Body of pancreas (tissue), 4 donors: Measurements from ENCODE around the gene KRTAP12-4.

Source experiments
- POLR2A ChIP-seq, 3 donors: fragments of 450-650 bp; IDR thresholded peaks; one replicate each; pipeline ENCODE4 v1.6.1; 2016; ENCODE audit warnings: antibody characterized with exemption in 3 of 3, mild to moderate bottlenecking in 2 of 3
- TF ChIP-seq, protein P1 (sequence below), 7 experiments: fragments of 450-650 bp in 4 of 7; fragments of 200-600 bp in 3 of 7; sonication (generic) in 3 of 7; IDR thresholded peaks; one replicate each; pipeline ENCODE4 v1.5.1; 2016 to 2019; ENCODE audit warnings: antibody characterized with exemption in 7 of 7

DNA sequence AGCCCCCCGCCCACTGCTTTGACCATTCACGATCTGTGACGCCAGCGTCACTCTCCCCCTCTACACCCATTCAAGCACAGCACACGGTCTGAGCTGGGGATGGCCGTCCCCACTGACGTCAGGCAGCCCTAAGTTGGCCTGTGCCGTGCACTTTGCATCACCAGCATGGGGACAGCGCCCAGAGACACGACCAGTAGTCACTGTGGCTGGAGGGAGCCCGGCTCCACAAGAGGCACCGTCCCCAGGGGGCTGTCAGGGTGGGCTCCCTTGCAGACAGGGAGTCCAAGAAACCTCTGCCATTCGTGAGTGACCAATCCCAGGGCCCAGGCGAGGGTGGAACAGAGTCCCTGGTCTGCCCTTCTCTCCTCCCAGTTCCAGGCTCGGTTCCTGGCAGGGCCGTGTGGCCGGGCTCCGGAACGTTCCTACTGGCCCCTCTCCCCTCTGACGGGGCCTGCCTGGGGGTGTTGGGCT lies 40.3 kb downstream of the KRTAP12-4 start:
- TF ChIP-seq POLR2A (IDR thresholded peaks at IDR 0.05), result no peak
- TF ChIP-seq, protein P1, sequence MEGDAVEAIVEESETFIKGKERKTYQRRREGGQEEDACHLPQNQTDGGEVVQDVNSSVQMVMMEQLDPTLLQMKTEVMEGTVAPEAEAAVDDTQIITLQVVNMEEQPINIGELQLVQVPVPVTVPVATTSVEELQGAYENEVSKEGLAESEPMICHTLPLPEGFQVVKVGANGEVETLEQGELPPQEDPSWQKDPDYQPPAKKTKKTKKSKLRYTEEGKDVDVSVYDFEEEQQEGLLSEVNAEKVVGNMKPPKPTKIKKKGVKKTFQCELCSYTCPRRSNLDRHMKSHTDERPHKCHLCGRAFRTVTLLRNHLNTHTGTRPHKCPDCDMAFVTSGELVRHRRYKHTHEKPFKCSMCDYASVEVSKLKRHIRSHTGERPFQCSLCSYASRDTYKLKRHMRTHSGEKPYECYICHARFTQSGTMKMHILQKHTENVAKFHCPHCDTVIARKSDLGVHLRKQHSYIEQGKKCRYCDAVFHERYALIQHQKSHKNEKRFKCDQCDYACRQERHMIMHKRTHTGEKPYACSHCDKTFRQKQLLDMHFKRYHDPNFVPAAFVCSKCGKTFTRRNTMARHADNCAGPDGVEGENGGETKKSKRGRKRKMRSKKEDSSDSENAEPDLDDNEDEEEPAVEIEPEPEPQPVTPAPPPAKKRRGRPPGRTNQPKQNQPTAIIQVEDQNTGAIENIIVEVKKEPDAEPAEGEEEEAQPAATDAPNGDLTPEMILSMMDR (IDR thresholded peaks at IDR 0.05), result no peak
